Fibroblast of the aortic adventitia (primary cell): ENCODE data around the gene STAT3. TPM values are rescaled to one million over a fixed set of nuclear protein-coding genes. Genes with fewer than 3 reads are reported as not detected.
A peak's percentile ranks its signal among the peaks of the same experiment; 100 is the strongest.

ENCODE experiments used
- DNase-seq: peaks from one replicate; pipeline ENCODE4 v3.0.0-alpha.2; 2010; ENCODE audit warnings: low read depth
- H3K4me3 ChIP-seq: 2 replicates; pipeline ENCODE4 v1.5.1; 2011; ENCODE audit warnings: low read depth, mild to moderate bottlenecking, control low read depth, low read length, moderate library complexity
- CTCF ChIP-seq: IDR thresholded peaks from 2 replicates; pipeline ENCODE4 v1.5.1; 2011; ENCODE audit warnings: mild to moderate bottlenecking, low read length, control low read depth, inconsistent platforms; ENCODE audit not compliant: insufficient read depth
- total RNA-seq: library from RNA; depleted of rRNA; stranded (reverse); fragments of >200 nt; gene quantifications from 2 replicates; pipeline ENCODE4 v1.2.3, GENCODE V29; 2012; ENCODE audit warnings: low replicate concordance

Gene STAT3
- total RNA-seq, 1 donor, result 137 TPM

GRCh38 chr17:42274812-42275526 is 113.3 kb downstream of the STAT3 start:
- peak overlapping the region; percentile 83 for H3K4me3 ChIP-seq
- TF ChIP-seq CTCF, result no peak
- DNase-seq, result peak; percentile 55

GRCh38 chr17:42274253-42274542 is 114.0 kb downstream of the STAT3 start:
- H3K4me3 ChIP-seq, result no peak overlapping the region
- TF ChIP-seq CTCF, result no peak
- DNase-seq, result no peak

GRCh38 chr17:42273474-42274252 is 114.6 kb downstream of the STAT3 start:
- no peak for TF ChIP-seq CTCF
- no peak for DNase-seq
- H3K4me3 ChIP-seq, result no peak overlapping the region

GRCh38 chr17:42272162-42272907 is 115.9 kb downstream of the STAT3 start:
- no peak overlapping the region for H3K4me3 ChIP-seq
- TF ChIP-seq CTCF, result no peak
- DNase-seq, result no peak

- H3K4me3 ChIP-seq, result no peak overlapping the region
- no peak for TF ChIP-seq CTCF
- no peak for DNase-seq
These were observed 116.5 kb downstream of the STAT3 start for GRCh38 chr17:42271779-42272035.

- TF ChIP-seq CTCF, result no peak
- DNase-seq, result no peak
- H3K4me3 ChIP-seq, result no peak overlapping the region
These were observed 117.0 kb downstream of the STAT3 start for GRCh38 chr17:42271006-42271778.
